Measurements from ENCODE around the gene C11orf91.

The C11orf91 gene

DNA sequence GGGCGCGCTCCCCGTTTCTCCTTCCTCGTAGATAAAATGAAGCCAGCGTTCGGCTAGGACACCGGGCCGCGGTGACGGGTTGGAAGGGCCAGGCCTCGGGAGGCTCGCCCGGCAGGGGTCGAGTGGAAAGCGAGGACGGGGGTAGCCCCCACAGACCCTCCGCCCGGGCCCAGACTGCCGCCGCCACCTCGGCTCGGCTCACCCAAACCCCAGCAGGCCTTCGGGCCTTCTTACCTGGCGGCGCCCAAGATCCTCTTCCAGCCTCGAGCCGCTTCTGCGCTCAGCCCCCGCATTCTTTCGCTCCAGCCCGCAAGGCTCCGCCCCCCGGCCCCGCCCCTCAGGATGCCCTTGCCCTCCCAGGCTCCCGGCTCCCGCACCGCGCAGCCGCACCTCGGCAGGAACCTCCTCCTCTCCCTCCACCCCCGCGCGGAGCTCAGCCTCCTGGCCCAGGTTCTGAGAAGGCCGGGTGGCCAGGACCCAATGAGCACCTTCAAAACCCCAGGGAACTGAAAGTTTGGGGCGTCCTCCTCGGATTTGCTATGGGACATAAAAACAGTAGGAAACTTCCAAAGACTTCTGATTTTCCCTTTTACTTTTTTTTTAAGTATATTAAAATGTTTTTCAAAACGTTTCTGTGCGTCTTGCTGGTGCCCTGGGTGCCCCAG, 35.7 kb upstream of the C11orf91 start, which contains the start of gene CD59:
Gene CD59 (minus strand): TSS at position 276 of the 665 bp plus-strand sequence. CDS start 13,978 bp downstream, outside the sequence.
- Histone ChIP-seq H3K27me3 (ENCODE audit: low read length) (no peaks in the 10 kb centered on the region), H3K4me3 (ENCODE audit: insufficient read depth, low read length, poor library complexity, severe bottlenecking) (peak within 1 kb of the TSS; percentile 44), H3F3A (ENCODE audit: insufficient read depth) (peaks cover 3% of the 10 kb centered on the region; the same call in 1 of the 2 replicates), H3K36me3 (ENCODE audit: low read length) (no peaks in the 10 kb centered on the region), H3K9me2 (replicated peaks; ENCODE audit: insufficient read depth, low read length) (no peaks in the 10 kb centered on the region), H3K27ac (ENCODE audit: low read depth, low read length) (no peak within 1 kb of the TSS), H3K9me3 (ENCODE audit: insufficient read depth, low read length) (no peaks in the 10 kb centered on the region), H4K20me1 (ENCODE audit: low read depth, low read length) (no peaks in the 10 kb centered on the region), H2AFZ (ENCODE audit: low read depth, low read length, severe bottlenecking) (peak within 1 kb of the TSS; percentile 68), H3K79me2 (ENCODE audit: insufficient read depth, low read length) (no peaks in the 10 kb centered on the region), H3K4me2 (ENCODE audit: low read depth, low read length, poor library complexity, severe bottlenecking) (peak within 1 kb of the TSS; percentile 70), H3K9ac (ENCODE audit: low read length) (peak within 1 kb of the TSS; percentile 41; the same call in 1 of the 2 replicates)
- no peak for TF ChIP-seq EZH2phosphoT487 (conservative IDR thresholded peaks at IDR 0.05; ENCODE audit: low read length)

- Histone ChIP-seq H3K4me2 (ENCODE audit: low read depth, low read length, poor library complexity, severe bottlenecking) (peak overlapping the region; percentile 70), H4K20me1 (ENCODE audit: low read depth, low read length) (no peaks in the 10 kb centered on the region), H3K36me3 (ENCODE audit: low read length) (no peaks in the 10 kb centered on the region), H2AFZ (ENCODE audit: low read depth, low read length, severe bottlenecking) (peak overlapping the region; percentile 68), H3K27ac (ENCODE audit: low read depth, low read length) (no peak overlapping the region), H3K9ac (ENCODE audit: low read length) (peak overlapping the region; percentile 41; the same call in 1 of the 2 replicates), H3K79me2 (ENCODE audit: insufficient read depth, low read length) (no peaks in the 10 kb centered on the region), H3K9me3 (ENCODE audit: insufficient read depth, low read length) (no peaks in the 10 kb centered on the region), H3K4me3 (ENCODE audit: insufficient read depth, low read length, poor library complexity, severe bottlenecking) (peak overlapping the region; percentile 44), H3K27me3 (ENCODE audit: low read length) (no peaks in the 10 kb centered on the region), H3F3A (ENCODE audit: insufficient read depth) (peaks cover 3% of the 10 kb centered on the region; the same call in 1 of the 2 replicates), H3K9me2 (replicated peaks; ENCODE audit: insufficient read depth, low read length) (no peaks in the 10 kb centered on the region)
- no peak for TF ChIP-seq EZH2phosphoT487 (conservative IDR thresholded peaks at IDR 0.05; ENCODE audit: low read length)
- no peak for TF ChIP-seq CTCF (IDR thresholded peaks at IDR 0.05; ENCODE audit: insufficient read depth, low read length, poor library complexity, severe bottlenecking)
These were observed 34.9 kb upstream of the C11orf91 start for GRCh38 chr11:33735271-33736147.

DNA sequence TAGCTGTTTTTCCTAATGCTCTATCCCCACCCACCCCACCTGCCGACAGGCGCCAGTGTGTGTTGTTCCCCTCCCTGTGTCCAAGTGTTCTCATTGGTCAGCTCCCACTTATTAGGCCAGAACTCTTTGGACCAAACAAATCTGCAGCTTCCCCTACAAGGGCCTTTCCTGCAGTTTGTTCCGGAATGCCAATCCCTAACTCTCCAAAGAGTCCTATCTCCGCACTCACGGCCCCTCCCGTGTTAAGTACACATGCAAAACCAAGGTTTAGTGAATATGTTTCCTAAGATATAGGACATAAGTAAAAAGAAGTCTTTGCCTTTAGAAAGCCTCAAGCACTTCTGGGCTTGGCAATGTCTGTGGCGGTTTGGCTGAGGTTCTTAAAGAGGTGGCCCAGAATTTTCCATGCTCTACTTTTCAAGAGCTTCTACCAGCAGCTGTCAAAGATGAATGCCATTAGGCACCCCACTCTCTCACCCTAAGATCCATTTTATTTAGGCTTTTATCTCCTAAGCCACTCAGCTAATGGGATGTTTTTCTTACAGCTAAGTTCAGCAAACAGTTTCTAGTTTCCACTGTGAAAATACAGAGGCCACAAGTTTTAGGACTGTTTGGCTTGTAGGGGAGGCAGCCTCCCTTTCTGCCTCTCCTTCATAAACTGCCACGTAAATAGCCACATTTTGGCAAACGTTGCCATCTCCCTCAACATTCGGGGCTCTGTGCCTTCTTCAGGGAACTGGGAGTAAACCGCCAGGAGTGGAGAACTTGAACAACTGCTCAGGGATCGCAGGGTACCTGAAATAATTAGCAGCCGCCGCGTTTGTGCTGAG, 34.0 kb upstream of the C11orf91 start:
- TF ChIP-seq EZH2phosphoT487 (conservative IDR thresholded peaks at IDR 0.05; ENCODE audit: low read length) (no peak), CTCF (IDR thresholded peaks at IDR 0.05; ENCODE audit: insufficient read depth, low read length, poor library complexity, severe bottlenecking) (no peak)
- H2AFZ ChIP-seq (ENCODE audit: low read depth, low read length, severe bottlenecking) = no peak overlapping the region
- H3K4me3 ChIP-seq (ENCODE audit: insufficient read depth, low read length, poor library complexity, severe bottlenecking) = peak overlapping the region; percentile 44
- H3K4me2 ChIP-seq (ENCODE audit: low read depth, low read length, poor library complexity, severe bottlenecking) = peak overlapping the region; percentile 70
- H3F3A ChIP-seq (ENCODE audit: insufficient read depth) = peaks cover 3% of the 10 kb centered on the region; the same call in 1 of the 2 replicates
- H3K79me2 ChIP-seq (ENCODE audit: insufficient read depth, low read length) = no peaks in the 10 kb centered on the region
- no peaks in the 10 kb centered on the region for H3K9me3 ChIP-seq (ENCODE audit: insufficient read depth, low read length)
- peak overlapping the region; percentile 41; the same call in 1 of the 2 replicates for H3K9ac ChIP-seq (ENCODE audit: low read length)
- no peaks in the 10 kb centered on the region for H3K36me3 ChIP-seq (ENCODE audit: low read length)
- no peaks in the 10 kb centered on the region for H4K20me1 ChIP-seq (ENCODE audit: low read depth, low read length)
- H3K27ac ChIP-seq (ENCODE audit: low read depth, low read length) = no peak overlapping the region
- no peaks in the 10 kb centered on the region for H3K9me2 ChIP-seq (replicated peaks; ENCODE audit: insufficient read depth, low read length)
- no peaks in the 10 kb centered on the region for H3K27me3 ChIP-seq (ENCODE audit: low read length)

Measured in SU-DHL-6 (cell line).